ENCODE measurements around the gene VIPR2.

Gene VIPR2

DNA sequence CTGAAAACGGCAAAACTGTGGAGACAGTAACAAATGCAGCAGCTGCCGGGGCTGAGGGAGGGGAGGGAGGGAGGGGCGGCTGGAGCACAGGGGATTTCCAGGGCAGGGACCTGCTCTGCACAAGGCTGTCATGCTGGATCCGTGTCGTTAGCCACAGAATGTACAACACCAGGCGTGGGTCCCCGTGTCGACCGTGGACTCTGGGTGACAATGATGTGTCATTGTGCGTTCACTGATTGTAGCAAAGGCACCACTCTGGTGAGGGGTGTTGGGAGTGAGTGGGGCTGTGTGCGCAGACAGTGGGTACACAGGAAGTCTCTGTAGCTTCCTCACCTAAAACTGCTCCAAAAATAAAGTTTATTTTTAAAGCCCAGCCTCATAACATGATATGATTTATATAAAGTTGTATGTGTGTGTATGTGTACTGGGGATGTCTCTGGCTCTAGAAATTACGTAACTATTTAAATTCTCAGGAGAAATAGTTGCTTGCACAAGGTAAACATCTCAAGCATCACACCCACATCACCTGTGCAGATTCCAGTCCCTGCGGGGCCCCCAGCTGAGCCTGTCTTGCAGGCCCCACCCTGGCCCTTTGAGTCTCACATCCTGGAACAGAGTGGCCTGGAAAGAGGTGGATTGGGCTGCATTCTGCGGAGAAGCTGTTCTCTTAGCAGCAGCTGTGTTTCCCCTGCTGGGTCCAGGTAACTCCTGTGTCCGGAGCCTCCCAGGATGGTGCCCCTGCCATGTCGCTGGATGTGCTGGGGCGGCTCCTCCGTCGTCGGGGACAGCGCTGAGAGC is 152.6 kb downstream of the VIPR2 start:
- TF ChIP-seq TAF1 (IDR thresholded peaks at IDR 0.05; ENCODE audit: borderline replicate concordance, insufficient read depth, low read length) (no peak), SIN3A (IDR thresholded peaks at IDR 0.05; ENCODE audit: borderline replicate concordance, insufficient read depth, low read length) (no peak), FOXP2 (optimal IDR thresholded peaks at IDR 0.05; ENCODE audit: borderline replicate concordance, extremely low read depth, extremely low read length, insufficient read depth) (no peak), POLR2AphosphoS5 (IDR thresholded peaks at IDR 0.05; ENCODE audit: low read depth, low read length) (no peak)
- TF ChIP-seq, protein P1, sequence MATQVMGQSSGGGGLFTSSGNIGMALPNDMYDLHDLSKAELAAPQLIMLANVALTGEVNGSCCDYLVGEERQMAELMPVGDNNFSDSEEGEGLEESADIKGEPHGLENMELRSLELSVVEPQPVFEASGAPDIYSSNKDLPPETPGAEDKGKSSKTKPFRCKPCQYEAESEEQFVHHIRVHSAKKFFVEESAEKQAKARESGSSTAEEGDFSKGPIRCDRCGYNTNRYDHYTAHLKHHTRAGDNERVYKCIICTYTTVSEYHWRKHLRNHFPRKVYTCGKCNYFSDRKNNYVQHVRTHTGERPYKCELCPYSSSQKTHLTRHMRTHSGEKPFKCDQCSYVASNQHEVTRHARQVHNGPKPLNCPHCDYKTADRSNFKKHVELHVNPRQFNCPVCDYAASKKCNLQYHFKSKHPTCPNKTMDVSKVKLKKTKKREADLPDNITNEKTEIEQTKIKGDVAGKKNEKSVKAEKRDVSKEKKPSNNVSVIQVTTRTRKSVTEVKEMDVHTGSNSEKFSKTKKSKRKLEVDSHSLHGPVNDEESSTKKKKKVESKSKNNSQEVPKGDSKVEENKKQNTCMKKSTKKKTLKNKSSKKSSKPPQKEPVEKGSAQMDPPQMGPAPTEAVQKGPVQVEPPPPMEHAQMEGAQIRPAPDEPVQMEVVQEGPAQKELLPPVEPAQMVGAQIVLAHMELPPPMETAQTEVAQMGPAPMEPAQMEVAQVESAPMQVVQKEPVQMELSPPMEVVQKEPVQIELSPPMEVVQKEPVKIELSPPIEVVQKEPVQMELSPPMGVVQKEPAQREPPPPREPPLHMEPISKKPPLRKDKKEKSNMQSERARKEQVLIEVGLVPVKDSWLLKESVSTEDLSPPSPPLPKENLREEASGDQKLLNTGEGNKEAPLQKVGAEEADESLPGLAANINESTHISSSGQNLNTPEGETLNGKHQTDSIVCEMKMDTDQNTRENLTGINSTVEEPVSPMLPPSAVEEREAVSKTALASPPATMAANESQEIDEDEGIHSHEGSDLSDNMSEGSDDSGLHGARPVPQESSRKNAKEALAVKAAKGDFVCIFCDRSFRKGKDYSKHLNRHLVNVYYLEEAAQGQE (IDR thresholded peaks at IDR 0.05; ENCODE audit: insufficient read depth in 1 of 2, low read depth in 2 of 2, low read length in 2 of 2), result no peak

- TF ChIP-seq POLR2AphosphoS5 (IDR thresholded peaks at IDR 0.05; ENCODE audit: low read depth, low read length) (no peak), TAF1 (IDR thresholded peaks at IDR 0.05; ENCODE audit: borderline replicate concordance, insufficient read depth, low read length) (no peak), FOXP2 (optimal IDR thresholded peaks at IDR 0.05; ENCODE audit: borderline replicate concordance, extremely low read depth, extremely low read length, insufficient read depth) (no peak), SIN3A (IDR thresholded peaks at IDR 0.05; ENCODE audit: borderline replicate concordance, insufficient read depth, low read length) (no peak)
- TF ChIP-seq, protein P1 (IDR thresholded peaks at IDR 0.05; ENCODE audit: insufficient read depth in 1 of 2, low read depth in 2 of 2, low read length in 2 of 2), result no peak
Observed at GRCh38 chr7:158988996-158989395, 155.7 kb downstream of the VIPR2 start.

- no peak for TF ChIP-seq SIN3A (IDR thresholded peaks at IDR 0.05; ENCODE audit: borderline replicate concordance, insufficient read depth, low read length)
- TF ChIP-seq FOXP2 (optimal IDR thresholded peaks at IDR 0.05; ENCODE audit: borderline replicate concordance, extremely low read depth, extremely low read length, insufficient read depth), result no peak
- no peak for TF ChIP-seq TAF1 (IDR thresholded peaks at IDR 0.05; ENCODE audit: borderline replicate concordance, insufficient read depth, low read length)
- TF ChIP-seq, protein P1 (IDR thresholded peaks at IDR 0.05; ENCODE audit: insufficient read depth in 1 of 2, low read depth in 2 of 2, low read length in 2 of 2), result no peak
- no peak for TF ChIP-seq POLR2AphosphoS5 (IDR thresholded peaks at IDR 0.05; ENCODE audit: low read depth, low read length)
Observed at GRCh38 chr7:158988302-158988862, 156.3 kb downstream of the VIPR2 start.

DNA sequence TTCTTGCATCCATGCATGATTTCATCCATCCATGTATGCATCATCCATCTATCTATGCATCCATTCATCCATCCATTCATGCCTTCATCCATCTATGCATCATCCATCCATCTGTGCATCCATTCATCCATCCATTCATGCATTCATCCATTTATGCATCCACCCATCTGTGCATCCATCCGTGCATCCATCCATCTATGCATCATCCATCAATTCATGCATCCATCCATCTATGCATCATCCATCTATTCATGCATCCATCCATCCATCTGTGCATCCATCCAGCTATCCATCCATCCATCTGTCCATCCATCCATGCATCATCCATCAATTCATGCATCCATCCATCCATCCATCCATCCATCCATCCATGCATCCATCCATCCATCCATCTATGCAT is 157.0 kb downstream of the VIPR2 start:
- TF ChIP-seq SIN3A (IDR thresholded peaks at IDR 0.05; ENCODE audit: borderline replicate concordance, insufficient read depth, low read length), result no peak
- TF ChIP-seq, protein P1 (IDR thresholded peaks at IDR 0.05; ENCODE audit: insufficient read depth in 1 of 2, low read depth in 2 of 2, low read length in 2 of 2), result no peak
- no peak for TF ChIP-seq POLR2AphosphoS5 (IDR thresholded peaks at IDR 0.05; ENCODE audit: low read depth, low read length)
- no peak for TF ChIP-seq TAF1 (IDR thresholded peaks at IDR 0.05; ENCODE audit: borderline replicate concordance, insufficient read depth, low read length)
- no peak for TF ChIP-seq FOXP2 (optimal IDR thresholded peaks at IDR 0.05; ENCODE audit: borderline replicate concordance, extremely low read depth, extremely low read length, insufficient read depth)
